Liver (tissue), 9 donors: ENCODE data around the gene HEPN1. TPM values are rescaled to one million over a fixed set of nuclear protein-coding genes. Genes with fewer than 3 reads are reported as not detected.
A peak's percentile ranks its signal among the peaks of the same experiment; 100 is the strongest.

Experiments used
- DNase-seq: peaks from one replicate; pipeline ENCODE4 v3.0.0-alpha.2; 2017; ENCODE audit warnings: low spot score
- H3K27ac ChIP-seq, 2 donors: one replicate each; pipeline ENCODE4 v1.7.0; 2013; ENCODE audit warnings: inconsistent platforms in 2 of 2, low read length in 2 of 2, control low read depth in 1 of 2, low read depth in 1 of 2, mild to moderate bottlenecking in 1 of 2
- H3K27me3 ChIP-seq, 4 donors: one replicate each; pipeline versions ENCODE4 v1.6.1 to v1.7.0; 2013; ENCODE audit warnings: low read length in 3 of 4, inconsistent platforms in 1 of 4, mild to moderate bottlenecking in 1 of 4, moderate library complexity in 1 of 4; ENCODE audit not compliant: control insufficient read depth in 4 of 4, insufficient read depth in 4 of 4
- H3K36me3 ChIP-seq, 4 donors: one replicate each; pipeline versions ENCODE4 v1.6.1 to v1.7.0; 2013; ENCODE audit warnings: low read length in 3 of 4, mild to moderate bottlenecking in 3 of 4, low read depth in 1 of 4, moderate library complexity in 1 of 4; ENCODE audit not compliant: control insufficient read depth in 4 of 4, insufficient read depth in 3 of 4
- H3K4me1 ChIP-seq, 4 donors: one replicate each; pipeline versions ENCODE4 v1.6.1 to v1.7.0; 2013; ENCODE audit warnings: low read length in 3 of 4, mild to moderate bottlenecking in 3 of 4, moderate library complexity in 1 of 4; ENCODE audit not compliant: control insufficient read depth in 4 of 4, insufficient read depth in 4 of 4
- H3K4me3 ChIP-seq, 3 donors: one replicate each; pipeline versions ENCODE4 v1.6.1 to v1.7.0; 2013; ENCODE audit warnings: low read length in 3 of 3, control low read depth in 1 of 3, low read depth in 1 of 3, mild to moderate bottlenecking in 1 of 3
- H3K9ac ChIP-seq, 2 donors: one replicate each; pipeline ENCODE4 v1.7.0; 2013; ENCODE audit warnings: low read length in 2 of 2, mild to moderate bottlenecking in 2 of 2, moderate library complexity in 2 of 2, control low read depth in 1 of 2, low read depth in 1 of 2
- H3K9me3 ChIP-seq, 4 donors: one replicate each; pipeline versions ENCODE4 v1.6.1 to v1.7.0; 2013; ENCODE audit warnings: low read length in 3 of 4; ENCODE audit not compliant: control insufficient read depth in 4 of 4
- FOXA2 ChIP-seq: IDR thresholded peaks from 2 replicates; pipeline ENCODE4 v1.6.1; 2016; ENCODE audit warnings: antibody characterized with exemption
- HNF4A ChIP-seq, 2 donors: conservative IDR thresholded peaks; 2 replicates each; pipeline ENCODE4 v1.6.1; 2016; ENCODE audit warnings: antibody characterized with exemption in 2 of 2, mild to moderate bottlenecking in 2 of 2
- RAD21 ChIP-seq, 2 donors: IDR thresholded peaks; 2 replicates each; pipeline ENCODE4 v1.6.1; 2016; ENCODE audit warnings: antibody characterized with exemption in 2 of 2, mild to moderate bottlenecking in 2 of 2
- REST ChIP-seq: IDR thresholded peaks from 2 replicates; pipeline ENCODE4 v1.6.1; 2016; ENCODE audit warnings: antibody characterized with exemption, mild to moderate bottlenecking
- RXRA ChIP-seq, 2 donors: IDR thresholded peaks; 2 replicates each; pipeline ENCODE4 v1.6.1; 2017 to 2018; ENCODE audit warnings: antibody characterized with exemption in 2 of 2, mild to moderate bottlenecking in 1 of 2
- TAF1 ChIP-seq: conservative IDR thresholded peaks from 2 replicates; pipeline ENCODE4 v1.6.1; 2016; ENCODE audit warnings: antibody characterized with exemption, mild to moderate bottlenecking
- YY1 ChIP-seq: IDR thresholded peaks from 2 replicates; pipeline ENCODE4 v1.6.1; 2016; ENCODE audit warnings: antibody characterized with exemption, mild to moderate bottlenecking
- ZBTB33 ChIP-seq: IDR thresholded peaks from 2 replicates; pipeline ENCODE4 v1.6.1; 2016; ENCODE audit warnings: antibody characterized with exemption
- WGBS: extraction: QIAGEN DNeasy Blood & Tissue Kit; methylation state at CpG from one replicate; pipeline ENCODE4 v1.1.7; 2013; 5-methylcytosine and 5-hydroxymethylcytosine counted together
- polyA plus RNA-seq, 2 donors: library from polyadenylated mRNA; stranded (reverse) in 1 of 2; unstranded in 1 of 2; fragments of 200-250 nt in 1 of 2; fragments of >200 nt in 1 of 2; fragmentation: Nextera tagmentation in 1 of 2; extraction: Ambion mirVana in 1 of 2; gene quantifications; one replicate each; pipeline versions ENCODE4 v1.2.1 to v1.2.3, GENCODE V29; 2013 to 2015
- total RNA-seq, 2 donors: library from RNA; depleted of rRNA; stranded (reverse); fragments of >200 nt; gene quantifications; one replicate each; pipeline ENCODE4 v1.2.3, GENCODE V29; 2014
- donor health status: healthy.
- donor health status: healthy.
- donor health status: healthy.
- donor health status: healthy.
- donor health status: healthy.

HEPN1 gene
- total and polyA plus RNA-seq, 4 donors: 0.22 to 2.6 TPM; not detected in 2

- Histone ChIP-seq H3K4me1 (peaks cover 0 to 9% (median 1%) of the 10 kb centered on the region in 4 donors), H3K36me3 (no peaks in the 10 kb centered on the region), H3K27ac (peak overlapping the region in 1 of 2 donors; percentile 23), H3K4me3 (peak overlapping the region in 1 of 3 donors; percentile 14), H3K9me3 (no peaks in the 10 kb centered on the region), H3K9ac (no peak overlapping the region), H3K27me3 (peaks cover 0 to 2% (median 0%) of the 10 kb centered on the region in 4 donors)
- TF ChIP-seq REST (no peak), ZBTB33 (no peak), YY1 (no peak), RXRA (IDR thresholded peaks at IDR 0.05) (no peak)
- 84% methylated on average over 16 of the region's 16 CpGs for WGBS
- DNase-seq: no peak
Observed at GRCh38 chr11:124896071-124896750, 22.8 kb upstream of the HEPN1 start.

- no peak for TF ChIP-seq HNF4A (conservative IDR thresholded peaks at IDR 0.05)
- no peak for TF ChIP-seq RAD21 (IDR thresholded peaks at IDR 0.05)
- no peak for TF ChIP-seq ZBTB33
- no peak for TF ChIP-seq TAF1
- TF ChIP-seq FOXA2: no peak
- DNase-seq: no peak
- no peak overlapping the region for H3K9ac ChIP-seq
- 82% methylated on average over 9 of the region's 9 CpGs for WGBS
- H3K27me3 ChIP-seq: peaks cover 0 to 2% (median 0%) of the 10 kb centered on the region in 4 donors
- H3K9me3 ChIP-seq: no peaks in the 10 kb centered on the region
- H3K4me3 ChIP-seq: peak overlapping the region in 2 of 3 donors; percentile 14 to 38
- no peaks in the 10 kb centered on the region for H3K36me3 ChIP-seq
- H3K4me1 ChIP-seq: peaks cover 0 to 9% (median 1%) of the 10 kb centered on the region in 4 donors
- H3K27ac ChIP-seq: peak overlapping the region; percentile 23 to 59
Observed at GRCh38 chr11:124896821-124897391, 22.1 kb upstream of the HEPN1 start.
